WERI-Rb-1 (cell line): Measurements from ENCODE around the gene RAD9A.
A peak's percentile ranks its signal among the peaks of the same experiment; 100 is the strongest.
"Not testable (repeated sequence)": the region's sequence is repeated elsewhere in the genome, so short reads cannot be mapped to it uniquely, and the experiment has no call there.

ENCODE experiments used
- DNase-seq: peaks from one replicate; pipeline ENCODE4 v3.0.0-alpha.2; 2020
- H3K27ac ChIP-seq: fragments of 250-450 bp; sonication (Bioruptor Pico); 2 replicates; pipeline ENCODE4 v1.5.1; 2020; ENCODE audit warnings: mild to moderate bottlenecking, moderate library complexity
- H3K27me3 ChIP-seq: fragments of 250-450 bp; sonication (Bioruptor Pico); 2 replicates; pipeline ENCODE4 v1.5.1; 2021; ENCODE audit warnings: mild to moderate bottlenecking, low read depth, moderate library complexity; ENCODE audit not compliant: insufficient read depth, severe bottlenecking
- H3K36me3 ChIP-seq: fragments of 250-450 bp; sonication (Bioruptor Pico); 2 replicates; pipeline ENCODE4 v1.5.1; 2020; ENCODE audit warnings: mild to moderate bottlenecking, moderate library complexity
- H3K4me3 ChIP-seq: 2 replicates; pipeline ENCODE4 v1.5.1; 2011; ENCODE audit warnings: low read depth, mild to moderate bottlenecking, control low read depth, low read length
- H3K9me3 ChIP-seq: fragments of 250-450 bp; sonication (Bioruptor Pico); 2 replicates; pipeline ENCODE4 v1.5.1; 2021; ENCODE audit warnings: mild to moderate bottlenecking, moderate library complexity; ENCODE audit not compliant: severe bottlenecking
- CTCF ChIP-seq: IDR thresholded peaks from 2 replicates; pipeline ENCODE4 v1.5.1; 2011; ENCODE audit warnings: low read depth, mild to moderate bottlenecking, control low read depth, inconsistent platforms, low read length

RAD9A gene

GRCh38 chr11:67397986-67398660 lies 6.3 kb downstream of the RAD9A start:
- no peak for DNase-seq
- no peak for TF ChIP-seq CTCF
- Histone ChIP-seq H3K36me3 (peaks cover 80% of the 10 kb centered on the region), H3K27ac (no peak overlapping the region), H3K9me3 (no peaks in the 10 kb centered on the region), H3K4me3 (no peak overlapping the region), H3K27me3 (no peaks in the 10 kb centered on the region)

GRCh38 chr11:67398661-67399563 lies 7.1 kb downstream of the RAD9A start:
- H3K4me3 ChIP-seq: no peak overlapping the region
- H3K9me3 ChIP-seq: no peaks in the 10 kb centered on the region
- H3K27me3 ChIP-seq: no peaks in the 10 kb centered on the region
- DNase-seq: no peak
- peaks cover 72% of the 10 kb centered on the region for H3K36me3 ChIP-seq
- peak overlapping the region; percentile 89 for H3K27ac ChIP-seq
- TF ChIP-seq CTCF: no peak

- TF ChIP-seq CTCF: no peak
- Histone ChIP-seq H3K36me3 (peaks cover 59% of the 10 kb centered on the region), H3K9me3 (no peaks in the 10 kb centered on the region), H3K4me3 (peak overlapping the region; percentile 89), H3K27me3 (no peaks in the 10 kb centered on the region), H3K27ac (peak overlapping the region; percentile 89)
- no peak for DNase-seq
Measured at GRCh38 chr11:67400251-67400941, 8.6 kb downstream of the RAD9A start.

- no peak for TF ChIP-seq CTCF
- Histone ChIP-seq H3K27me3 (no peaks in the 10 kb centered on the region), H3K9me3 (no peaks in the 10 kb centered on the region), H3K4me3 (peak overlapping the region; percentile 89), H3K27ac (peak overlapping the region; percentile 89), H3K36me3 (peaks cover 53% of the 10 kb centered on the region)
- DNase-seq: no peak
Measured at GRCh38 chr11:67400942-67401494, 9.2 kb downstream of the RAD9A start.

- Histone ChIP-seq H3K27ac (peak within 1 kb of the TSS; percentile 91), H3K36me3 (peaks cover 46% of the 10 kb centered on the region), H3K27me3 (no peaks in the 10 kb centered on the region), H3K9me3 (no peaks in the 10 kb centered on the region), H3K4me3 (peak within 1 kb of the TSS; percentile 89)
- TF ChIP-seq CTCF: peak; percentile 15; the same call in 1 of the 2 replicates
- DNase-seq: peak; percentile 89
Measured at GRCh38 chr11:67401495-67402191, 9.9 kb downstream of the RAD9A start, which contains the start of gene PPP1CA. PPP1CA (minus strand) TSS chr11:67401858; CDS start chr11:67401782, 76 bp downstream.

GRCh38 chr11:67402192-67402839 lies 10.5 kb downstream of the RAD9A start:
- H3K27ac ChIP-seq: peak overlapping the region; percentile 91

GRCh38 chr11:67403085-67403484 lies 11.3 kb downstream of the RAD9A start:
- not testable (repeated sequence) for H3K4me3 ChIP-seq, H3K9me3 ChIP-seq, H3K27me3 ChIP-seq, DNase-seq
- peaks cover 32% of the 10 kb centered on the region for H3K36me3 ChIP-seq
- H3K27ac ChIP-seq: peak overlapping the region; percentile 91

More at GRCh38 chr11:67402192-67402839, 10.5 kb downstream of the RAD9A start:
- peak; percentile 75 for DNase-seq
- H3K9me3 ChIP-seq, H3K27me3 ChIP-seq: not testable (repeated sequence)
- Histone ChIP-seq H3K36me3 (peaks cover 40% of the 10 kb centered on the region), H3K4me3 (peak overlapping the region; percentile 56)
